A673 (cell line): ENCODE measurements around the gene RASGRF1. TPM values are rescaled to one million over a fixed set of nuclear protein-coding genes. Genes with fewer than 3 reads are reported as not detected.

ENCODE experiments used
- BruUV-seq: library from RNA; stranded (reverse); fragments of 400-500 nt; replicated peaks from 2 replicates; lab custom pipeline; 2021; lab: Mats Ljungman, UMichigan
- CTCF ChIA-PET: fragments of 300-600 bp; sonication (Branson Sonifier 250); formaldehyde crosslinking; loops from one replicate; lab custom pipeline; 2022; ENCODE audit warnings: antibody characterized with exemption; lab: Charles Lee
- POLR2A ChIA-PET: fragments of 300-600 bp; sonication (Branson Sonifier 250); formaldehyde crosslinking; loops from one replicate; lab custom pipeline; 2022; ENCODE audit warnings: antibody characterized with exemption; ENCODE audit not compliant: low non-redundant PET; lab: Charles Lee
- DNase-seq: peaks from one replicate; pipeline ENCODE4 v3.0.0-alpha.2; 2015; ENCODE audit warnings: low spot score
- H3K27ac ChIP-seq: fragments of 200-600 bp; sonication (generic); 2 replicates; pipeline ENCODE4 v1.5.1; 2016; ENCODE audit warnings: mixed run types, low read depth, mild to moderate bottlenecking, mixed read lengths, antibody characterized with exemption, low read length; ENCODE audit not compliant: poor library complexity, severe bottlenecking
- H3K27me3 ChIP-seq: fragments of 200-600 bp; sonication (generic); replicated peaks from 2 replicates; pipeline ENCODE4 v1.6.1; 2017; ENCODE audit warnings: mixed run types, low read depth, mild to moderate bottlenecking, mixed read lengths, antibody characterized with exemption, low read length; ENCODE audit not compliant: insufficient read depth, poor library complexity
- H3K36me3 ChIP-seq: fragments of 200-600 bp; sonication (generic); 2 replicates; pipeline ENCODE4 v1.6.1; 2016; ENCODE audit warnings: mixed run types, mild to moderate bottlenecking, mixed read lengths, antibody characterized with exemption, low read length; ENCODE audit not compliant: insufficient read depth, poor library complexity, severe bottlenecking
- H3K4me1 ChIP-seq: fragments of 200-600 bp; sonication (generic); 2 replicates; pipeline ENCODE4 v1.6.1; 2017; ENCODE audit warnings: mixed run types, mild to moderate bottlenecking, mixed read lengths, antibody characterized with exemption, low read length; ENCODE audit not compliant: insufficient read depth, poor library complexity, severe bottlenecking
- H3K4me3 ChIP-seq: fragments of 200-600 bp; sonication (generic); 2 replicates; pipeline ENCODE4 v1.5.1; 2016; ENCODE audit warnings: low read depth, mixed run types, mild to moderate bottlenecking, mixed read lengths, low read length; ENCODE audit not compliant: poor library complexity, severe bottlenecking
- H3K9me3 ChIP-seq: fragments of 200-600 bp; sonication (generic); 2 replicates; pipeline ENCODE4 v1.6.1; 2016; ENCODE audit warnings: mixed run types, low read depth, mild to moderate bottlenecking, mixed read lengths, antibody characterized with exemption, low read length; ENCODE audit not compliant: poor library complexity, severe bottlenecking
- CTCF ChIP-seq: fragments of 300-800, 200-600 bp; sonication (generic); conservative IDR thresholded peaks from 2 replicates; pipeline ENCODE4 v1.5.1; 2017; ENCODE audit warnings: low read depth, mild to moderate bottlenecking, antibody characterized with exemption, low read length, moderate library complexity, mixed read lengths
- EZH2 ChIP-seq: fragments of 200-600 bp; sonication (generic); IDR thresholded peaks from 2 replicates; pipeline ENCODE4 v1.6.1; 2017; ENCODE audit warnings: borderline replicate concordance, low read depth, mild to moderate bottlenecking, mixed read lengths, antibody characterized with exemption, low read length; ENCODE audit not compliant: poor library complexity, severe bottlenecking
- intact Hi-C: fragments of 100-400 bp; cut with micrococcal nuclease; formaldehyde crosslinking; loops from one replicate; pipeline ENCODE4 v1.10.0; 2022; ENCODE audit not compliant: unreplicated experiment
- total RNA-seq: library from RNA; stranded (reverse); gene quantifications from 2 replicates; pipeline ENCODE4 v1.2.3, GENCODE V29; 2021

Gene RASGRF1
- total RNA-seq, 1 experiment from 2014 or later, result 0.73 TPM

GRCh38 chr15:79130535-79131130, 40.1 kb upstream of the RASGRF1 start:
- POLR2A ChIA-PET, result no interaction called here

GRCh38 chr15:79129235-79129634, 38.7 kb upstream of the RASGRF1 start:
- no peak for DNase-seq
- peaks cover 10% of the 10 kb centered on the region for H3K27me3 ChIP-seq
- H3K4me1 ChIP-seq, result no peaks in the 10 kb centered on the region
- no peaks in the 10 kb centered on the region for H3K9me3 ChIP-seq
- intact Hi-C loops, result no loop called here
- TF ChIP-seq EZH2 (no peak), CTCF (no peak)
- POLR2A ChIA-PET, result no interaction called here
- no peak overlapping the region for H3K4me3 ChIP-seq
- CTCF ChIA-PET, result no interaction called here
- no peak overlapping the region for H3K27ac ChIP-seq
- BruUV-seq, result no TSS peak
- no peaks in the 10 kb centered on the region for H3K36me3 ChIP-seq

More at GRCh38 chr15:79130535-79131130, 40.1 kb upstream of the RASGRF1 start:
- no peak overlapping the region for H3K27ac ChIP-seq
- no TSS peak for BruUV-seq
- H3K4me3 ChIP-seq, result no peak overlapping the region
- TF ChIP-seq EZH2, result no peak
- TF ChIP-seq CTCF, result no peak
- no peak for DNase-seq
- H3K4me1 ChIP-seq, result no peaks in the 10 kb centered on the region
- intact Hi-C loops, result no loop called here
- CTCF ChIA-PET, result interaction anchor here (0.6 kb wide), 1 partner anchor 270 kb away, joined by 6 read pairs; no protein-coding TSS in a partner anchor
- H3K36me3 ChIP-seq, result no peaks in the 10 kb centered on the region
- no peaks in the 10 kb centered on the region for H3K9me3 ChIP-seq
- H3K27me3 ChIP-seq, result peaks cover 23% of the 10 kb centered on the region

- Histone ChIP-seq H3K36me3 (no peaks in the 10 kb centered on the region), H3K27ac (no peak overlapping the region), H3K9me3 (no peaks in the 10 kb centered on the region), H3K27me3 (peaks cover 10% of the 10 kb centered on the region), H3K4me1 (no peaks in the 10 kb centered on the region), H3K4me3 (no peak overlapping the region)
- TF ChIP-seq CTCF (no peak), EZH2 (no peak)
- intact Hi-C loops, result no loop called here
- POLR2A ChIA-PET, result no interaction called here
- BruUV-seq, result no TSS peak
- DNase-seq, result no peak
- CTCF ChIA-PET, result no interaction called here
These were observed 38.0 kb upstream of the RASGRF1 start for GRCh38 chr15:79128556-79128955.
